HCT116 (cell line): ENCODE measurements around the gene SLC26A9. TPM values are rescaled to one million over a fixed set of nuclear protein-coding genes. Genes with fewer than 3 reads are reported as not detected.

Experiments used
- ATAC-seq: fragments of 200-7000 bp; cut with Tn5 transposase; 2 replicates; pipeline ENCODE4 v1.9.1; 2020; ENCODE audit warnings: mild to moderate bottlenecking, moderate library complexity
- BruUV-seq: library from RNA; stranded (reverse); fragments of 400-500 nt; replicated peaks from 2 replicates; lab custom pipeline; 2021; lab: Mats Ljungman, UMichigan
- CTCF ChIA-PET: fragments of 300-600 bp; sonication (Branson Sonifier 250); formaldehyde crosslinking; loops from one replicate; lab custom pipeline; 2021; ENCODE audit warnings: antibody characterized with exemption; lab: Charles Lee
- POLR2A ChIA-PET: fragments of 300-600, 350-600 bp; sonication (Branson Sonifier 250); formaldehyde crosslinking; loops from one replicate; lab custom pipeline; 2021; ENCODE audit warnings: antibody characterized with exemption; lab: Charles Lee
- RAD21 ChIA-PET, 2 experiments: fragments of 300-600 bp; sonication (Branson Sonifier 250); formaldehyde crosslinking; loops; one replicate each; lab custom pipeline; 2023; ENCODE audit warnings: low total read pairs in 2 of 2; ENCODE audit not compliant: uncharacterized antibody in 2 of 2, unreplicated experiment in 2 of 2, low non-redundant PET in 1 of 2; lab: Charles Lee
- DNase-seq: peaks from one replicate; pipeline ENCODE4 v3.0.0-alpha.2; 2010; ENCODE audit warnings: low read depth, low spot score
- H2AFZ ChIP-seq: fragments of 200-600 bp; shearing (Covaris generic), sonication (generic); 2 replicates; pipeline ENCODE4 v1.6.1; 2017; ENCODE audit warnings: low read depth, mixed run types, mixed read lengths, antibody characterized with exemption, low read length; ENCODE audit not compliant: poor library complexity, severe bottlenecking
- H3K27ac ChIP-seq: 2 replicates; pipeline ENCODE4 v1.5.1; 2012; ENCODE audit warnings: low read depth, low read length
- H3K27me3 ChIP-seq: fragments of 200-600 bp; sonication (generic); 2 replicates; pipeline ENCODE4 v1.6.1; 2016; ENCODE audit warnings: mixed run types, low read length, mixed read lengths; ENCODE audit not compliant: insufficient read depth
- H3K36me3 ChIP-seq, 2 experiments: fragments of 200-500 bp in 1 of 2; fragments of 200-600 bp in 1 of 2; sonication (Bioruptor generic) in 1 of 2; sonication (generic) in 1 of 2; 2 replicates each; pipeline versions ENCODE4 v1.5.1 to v1.6.1; 2014 to 2016; ENCODE audit warnings: low read length in 2 of 2, inconsistent platforms in 1 of 2, mixed read lengths in 1 of 2, mixed run types in 1 of 2; ENCODE audit not compliant: insufficient read depth in 2 of 2, control insufficient read depth in 1 of 2
- H3K4me1 ChIP-seq, 2 experiments: fragments of 200-600 bp in 1 of 2; sonication (generic) in 1 of 2; 2 replicates each; pipeline versions ENCODE4 v1.5.1 to v1.6.1; 2012 to 2017; ENCODE audit warnings: low read length in 2 of 2, inconsistent platforms in 1 of 2, mild to moderate bottlenecking in 1 of 2, mixed read lengths in 1 of 2, mixed run types in 1 of 2, moderate library complexity in 1 of 2; ENCODE audit not compliant: insufficient read depth in 2 of 2, control insufficient read depth in 1 of 2
- H3K4me2 ChIP-seq: fragments of 200-600 bp; sonication (generic); 2 replicates; pipeline ENCODE4 v1.6.1; 2017; ENCODE audit warnings: mixed run types, low read length, mixed read lengths
- H3K4me3 ChIP-seq, 2 experiments: fragments of 200-600 bp in 1 of 2; sonication (generic) in 1 of 2; replicated peaks in 1 of 2; 2 replicates each; pipeline ENCODE4 v1.5.1; 2011 to 2016; ENCODE audit warnings: low read length in 2 of 2, control low read depth in 1 of 2, low read depth in 1 of 2, mild to moderate bottlenecking in 1 of 2, mixed read lengths in 1 of 2, mixed run types in 1 of 2
- H3K79me2 ChIP-seq: fragments of 200-600 bp; sonication (generic); 2 replicates; pipeline ENCODE4 v1.6.1; 2017; ENCODE audit warnings: mild to moderate bottlenecking, mixed run types, low read length, moderate library complexity, mixed read lengths; ENCODE audit not compliant: insufficient read depth
- H3K9ac ChIP-seq: fragments of 200-600 bp; sonication (generic); 2 replicates; pipeline ENCODE4 v1.6.1; 2016; ENCODE audit warnings: low read length, mixed read lengths
- H3K9me2 ChIP-seq: fragments of 200-600 bp; sonication (generic), shearing (Covaris generic); 2 replicates; pipeline ENCODE4 v1.6.1; 2017; ENCODE audit warnings: mixed run types, mild to moderate bottlenecking, moderate library complexity; ENCODE audit not compliant: insufficient read depth
- H3K9me3 ChIP-seq, 2 experiments: fragments of 200-500 bp in 1 of 2; fragments of 200-600 bp in 1 of 2; sonication (Bioruptor generic) in 1 of 2; sonication (generic) in 1 of 2; 2 replicates each; pipeline ENCODE4 v1.6.1; 2014 to 2017; ENCODE audit warnings: low read length in 2 of 2, mixed read lengths in 2 of 2, inconsistent platforms in 1 of 2, low read depth in 1 of 2, mild to moderate bottlenecking in 1 of 2, mixed run types in 1 of 2, moderate library complexity in 1 of 2; ENCODE audit not compliant: control insufficient read depth in 1 of 2, insufficient read depth in 1 of 2
- H4K20me1 ChIP-seq: fragments of 200-600 bp; sonication (generic), shearing (Covaris generic); 2 replicates; pipeline ENCODE4 v1.6.1; 2017; ENCODE audit warnings: mixed run types, mild to moderate bottlenecking, moderate library complexity; ENCODE audit not compliant: insufficient read depth
- FOSL1 ChIP-seq: IDR thresholded peaks from 2 replicates; pipeline ENCODE4 v1.6.1; 2012; ENCODE audit warnings: low read depth
- POLR2A ChIP-seq: IDR thresholded peaks from 2 replicates; pipeline ENCODE4 v1.7.0; 2011; ENCODE audit warnings: borderline replicate concordance; ENCODE audit not compliant: insufficient read depth, insufficient read length; ENCODE audit errors: extremely low read depth
- SP1 ChIP-seq: IDR thresholded peaks from 2 replicates; pipeline ENCODE4 v1.6.1; 2012; ENCODE audit warnings: low read depth
- SRF ChIP-seq: IDR thresholded peaks from 2 replicates; pipeline ENCODE4 v1.6.1; 2012; ENCODE audit warnings: low read depth
- TCF7L2 ChIP-seq: IDR thresholded peaks from 2 replicates; pipeline ENCODE4 v1.7.0; 2011; ENCODE audit warnings: borderline replicate concordance, inconsistent platforms; ENCODE audit not compliant: insufficient read depth, insufficient read length; ENCODE audit errors: extremely low read depth
- ZNF274 ChIP-seq: fragments of 200-500 bp; sonication (Bioruptor generic); IDR thresholded peaks from 2 replicates; pipeline ENCODE4 v1.6.1; 2014; ENCODE audit warnings: mild to moderate bottlenecking, low read depth, low read length, inconsistent platforms
- intact Hi-C: fragments of 100-400 bp; cut with micrococcal nuclease; formaldehyde crosslinking; loops from 2 replicates; pipeline ENCODE4 v1.10.0; 2022
- total RNA-seq: library from RNA; stranded (reverse); gene quantifications from one replicate; pipeline ENCODE4 v1.2.1, GENCODE V29; 2021; ENCODE audit not compliant: unreplicated experiment
- TF ChIP-seq, protein P1 (sequence below): IDR thresholded peaks from 2 replicates; pipeline ENCODE4 v1.6.1; 2012

Gene SLC26A9
- total RNA-seq, 1 experiment from 2014 or later = not detected

DNA sequence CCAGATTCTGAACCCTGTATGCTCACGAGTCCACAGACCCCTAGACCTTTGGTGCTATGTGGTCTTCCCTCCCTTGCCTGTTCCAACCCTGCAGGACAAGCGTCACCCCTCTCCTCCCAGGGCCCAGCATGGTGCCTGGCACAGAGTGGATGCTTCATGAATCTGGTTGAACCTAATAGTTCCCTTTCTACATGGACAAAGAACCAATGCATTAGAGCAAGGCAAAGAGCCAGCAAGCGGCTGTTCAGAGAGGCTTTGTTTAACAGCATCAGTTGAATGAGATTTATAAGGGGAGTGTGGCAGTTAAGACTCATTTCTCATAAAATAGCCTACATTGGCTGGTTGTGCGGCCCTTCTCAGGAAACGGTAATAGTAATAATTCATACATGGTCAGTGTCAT is 14.9 kb downstream of the SLC26A9 start:
- no TSS peak for BruUV-seq
- DNase-seq (no peak), ATAC-seq (no peak)
- POLR2A ChIA-PET = no interaction called here
- RAD21 ChIA-PET = no interaction called here
- Histone ChIP-seq H3K4me1 (peaks cover 0 to 3% of the 10 kb centered on the region in 2 experiments; a peak in 2 of 4 replicates), H3K4me3 (no peak overlapping the region), H4K20me1 (no peaks in the 10 kb centered on the region), H3K9me2 (no peaks in the 10 kb centered on the region), H3K27ac (no peak overlapping the region), H3K27me3 (0 out of 2 replicates have a peak, but pooled peaks cover 3% of the 10 kb centered on the region), H3K79me2 (no peaks in the 10 kb centered on the region), H3K4me2 (no peak overlapping the region), H3K9ac (no peak overlapping the region), H3K36me3 (no peaks in the 10 kb centered on the region), H2AFZ (no peak overlapping the region), H3K9me3 (no peaks in the 10 kb centered on the region)
- CTCF ChIA-PET = no interaction called here
- intact Hi-C loops = no loop called here
- TF ChIP-seq SP1 = no peak
- TF ChIP-seq ZNF274 = no peak
- no peak for TF ChIP-seq SRF
- no peak for TF ChIP-seq POLR2A
- no peak for TF ChIP-seq FOSL1

DNA sequence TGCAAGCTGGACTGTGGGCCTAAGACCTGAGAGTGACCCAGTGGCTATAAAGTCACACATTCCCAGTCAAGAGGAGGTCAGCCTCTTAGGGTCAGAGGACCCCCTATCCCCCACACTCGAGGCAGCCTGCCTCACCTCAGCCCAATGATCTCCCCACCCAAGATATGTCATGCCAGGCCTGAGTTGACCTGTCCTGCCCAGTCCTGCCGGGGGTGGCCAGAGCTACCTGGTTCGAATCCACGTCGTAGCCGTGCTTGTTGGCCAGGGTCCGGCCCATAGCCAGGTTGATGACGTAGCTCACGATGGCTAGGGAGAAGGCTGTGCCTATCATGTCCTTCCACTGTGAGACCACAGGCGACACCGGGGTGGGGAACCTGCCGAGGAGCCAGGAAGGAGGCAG is 15.6 kb downstream of the SLC26A9 start:
- ChIA-PET RAD21 (no interaction called here), CTCF (no interaction called here), POLR2A (no interaction called here)
- DNase-seq (no peak), ATAC-seq (no peak)
- no peak overlapping the region for H3K4me2 ChIP-seq
- H3K27me3 ChIP-seq = 0 out of 2 replicates have a peak, but pooled peaks cover 3% of the 10 kb centered on the region
- H3K9me2 ChIP-seq = no peaks in the 10 kb centered on the region
- TF ChIP-seq TCF7L2 (no peak), FOSL1 (no peak)
- TF ChIP-seq, protein P1, sequence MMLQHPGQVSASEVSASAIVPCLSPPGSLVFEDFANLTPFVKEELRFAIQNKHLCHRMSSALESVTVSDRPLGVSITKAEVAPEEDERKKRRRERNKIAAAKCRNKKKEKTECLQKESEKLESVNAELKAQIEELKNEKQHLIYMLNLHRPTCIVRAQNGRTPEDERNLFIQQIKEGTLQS = no peak
- no peak overlapping the region for H3K9ac ChIP-seq
- no peak overlapping the region for H3K4me3 ChIP-seq
- no peaks in the 10 kb centered on the region for H3K36me3 ChIP-seq
- no peaks in the 10 kb centered on the region for H3K4me1 ChIP-seq
- H2AFZ ChIP-seq = no peak overlapping the region
- H4K20me1 ChIP-seq = no peaks in the 10 kb centered on the region
- no peak overlapping the region for H3K27ac ChIP-seq
- no peaks in the 10 kb centered on the region for H3K9me3 ChIP-seq
- no TSS peak for BruUV-seq
- H3K79me2 ChIP-seq = no peaks in the 10 kb centered on the region
- intact Hi-C loops = no loop called here
